Smooth muscle cell (in vitro differentiated cells): Measurements from ENCODE around the gene KISS1R. TPM values are rescaled to one million over a fixed set of nuclear protein-coding genes. Genes with fewer than 3 reads are reported as not detected.

Experiments
- DNase-seq: peaks from one replicate; lab custom pipeline; 2025; ENCODE audit not compliant: unreplicated experiment; lab: John Stamatoyannopoulos, UW
- H2AFZ ChIP-seq: fragments of 200-600 bp; sonication (generic); 2 replicates; pipeline ENCODE4 v1.6.0; 2016; ENCODE audit warnings: antibody characterized with exemption, low read depth, mild to moderate bottlenecking
- H3F3A ChIP-seq: fragments of 200-600 bp; sonication (generic); 2 replicates; pipeline ENCODE4 v1.6.0; 2017; ENCODE audit warnings: antibody characterized with exemption, low read depth
- H3K27ac ChIP-seq: fragments of 200-600 bp; sonication (generic); 2 replicates; pipeline ENCODE4 v1.5.1; 2016; ENCODE audit warnings: low read depth, mild to moderate bottlenecking
- H3K27me3 ChIP-seq: fragments of 200-600 bp; sonication (generic); 2 replicates; pipeline ENCODE4 v1.6.1; 2016; ENCODE audit warnings: low read depth, mild to moderate bottlenecking
- H3K36me3 ChIP-seq: fragments of 200-600 bp; sonication (generic); 2 replicates; pipeline ENCODE4 v1.5.1; 2016; ENCODE audit warnings: low read depth
- H3K4me1 ChIP-seq: fragments of 200-600 bp; sonication (generic); 2 replicates; pipeline ENCODE4 v1.5.1; 2016; ENCODE audit warnings: low read depth
- H3K4me2 ChIP-seq: fragments of 200-600 bp; sonication (generic); 2 replicates; pipeline ENCODE4 v1.6.0; 2016; ENCODE audit warnings: mild to moderate bottlenecking
- H3K4me3 ChIP-seq: fragments of 200-600 bp; sonication (generic); 2 replicates; pipeline ENCODE4 v1.5.1; 2016; ENCODE audit warnings: mild to moderate bottlenecking
- H3K79me2 ChIP-seq: fragments of 200-600 bp; sonication (generic); 2 replicates; pipeline ENCODE4 v1.6.0; 2016; ENCODE audit warnings: low read depth, mild to moderate bottlenecking
- H3K9ac ChIP-seq: fragments of 200-600 bp; sonication (generic); 2 replicates; pipeline ENCODE4 v1.6.0; 2016; ENCODE audit warnings: low read depth
- H3K9me3 ChIP-seq: fragments of 200-600 bp; sonication (generic); replicated peaks from 2 replicates; pipeline ENCODE4 v1.5.1; 2016; ENCODE audit warnings: low read depth
- H4K20me1 ChIP-seq: fragments of 200-600 bp; sonication (generic); 2 replicates; pipeline ENCODE4 v1.6.0; 2016; ENCODE audit warnings: low read depth
- WGBS: methylation state at CpG from one replicate; pipeline ENCODE4 v1.1.7; 2016; ENCODE audit warnings: low lambda C conversion rate; 5-methylcytosine and 5-hydroxymethylcytosine counted together
- polyA plus RNA-seq: library from polyadenylated mRNA; unstranded; fragments of >200 nt; fragmentation: Nextera tagmentation; extraction: Ambion mirVana; gene quantifications from 2 replicates; pipeline ENCODE4 v1.2.1, GENCODE V29; 2016
- total RNA-seq: library from RNA; depleted of rRNA; stranded (reverse); fragments of >200 nt; gene quantifications from 2 replicates; pipeline ENCODE4 v1.2.3, GENCODE V29; 2014
- TF ChIP-seq, protein P1 (sequence below): fragments of 200-600 bp; sonication (generic); IDR thresholded peaks from 2 replicates; pipeline ENCODE4 v1.5.1; 2017; ENCODE audit warnings: borderline replicate concordance, mild to moderate bottlenecking, antibody characterized with exemption; ENCODE audit not compliant: insufficient read depth, poor library complexity, severe bottlenecking

The KISS1R gene
- total and polyA plus RNA-seq, 2 experiments from 2014 or later, result 0.61 TPM; not detected in 1

DNA sequence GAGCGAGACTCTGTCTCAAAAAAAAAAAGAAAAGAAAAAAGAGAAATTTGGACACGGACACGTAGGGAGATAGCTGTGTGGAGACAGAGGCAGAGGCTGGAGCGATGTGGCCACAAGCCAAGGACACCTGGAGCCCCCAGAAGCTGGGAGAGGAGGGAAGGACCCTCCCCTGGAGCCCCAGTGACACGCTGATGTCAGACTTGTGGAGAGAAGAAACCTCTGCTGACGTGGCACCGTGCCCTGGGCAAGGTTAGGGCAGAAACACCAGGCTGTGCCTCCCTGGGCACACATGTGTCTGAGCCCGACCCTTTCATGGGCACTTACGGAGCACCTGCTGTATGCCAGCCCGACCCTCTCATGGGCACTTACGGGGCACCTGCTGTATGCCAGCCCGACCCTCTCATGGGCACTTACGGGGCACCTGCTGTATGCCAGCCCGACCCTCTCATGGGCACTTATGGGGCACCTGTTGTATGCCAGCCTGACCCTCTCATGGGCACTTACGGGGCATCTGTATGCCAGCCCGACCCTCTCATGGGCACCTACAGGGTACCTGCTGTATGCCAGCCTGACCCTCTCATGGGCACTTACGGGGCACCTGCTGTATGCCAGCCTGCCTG, 26.5 kb downstream of the KISS1R start:
- no peaks in the 10 kb centered on the region for H3K36me3 ChIP-seq
- no peaks in the 10 kb centered on the region for H3K27me3 ChIP-seq
- no peak overlapping the region for H3K4me2 ChIP-seq
- TF ChIP-seq, protein P1, sequence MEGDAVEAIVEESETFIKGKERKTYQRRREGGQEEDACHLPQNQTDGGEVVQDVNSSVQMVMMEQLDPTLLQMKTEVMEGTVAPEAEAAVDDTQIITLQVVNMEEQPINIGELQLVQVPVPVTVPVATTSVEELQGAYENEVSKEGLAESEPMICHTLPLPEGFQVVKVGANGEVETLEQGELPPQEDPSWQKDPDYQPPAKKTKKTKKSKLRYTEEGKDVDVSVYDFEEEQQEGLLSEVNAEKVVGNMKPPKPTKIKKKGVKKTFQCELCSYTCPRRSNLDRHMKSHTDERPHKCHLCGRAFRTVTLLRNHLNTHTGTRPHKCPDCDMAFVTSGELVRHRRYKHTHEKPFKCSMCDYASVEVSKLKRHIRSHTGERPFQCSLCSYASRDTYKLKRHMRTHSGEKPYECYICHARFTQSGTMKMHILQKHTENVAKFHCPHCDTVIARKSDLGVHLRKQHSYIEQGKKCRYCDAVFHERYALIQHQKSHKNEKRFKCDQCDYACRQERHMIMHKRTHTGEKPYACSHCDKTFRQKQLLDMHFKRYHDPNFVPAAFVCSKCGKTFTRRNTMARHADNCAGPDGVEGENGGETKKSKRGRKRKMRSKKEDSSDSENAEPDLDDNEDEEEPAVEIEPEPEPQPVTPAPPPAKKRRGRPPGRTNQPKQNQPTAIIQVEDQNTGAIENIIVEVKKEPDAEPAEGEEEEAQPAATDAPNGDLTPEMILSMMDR, result no peak
- peaks cover 100% of the 10 kb centered on the region for H3K79me2 ChIP-seq
- no peak for DNase-seq
- H3K4me3 ChIP-seq, result no peak overlapping the region
- H3K27ac ChIP-seq, result peak overlapping the region; percentile 16
- H3K9ac ChIP-seq, result no peak overlapping the region
- 97% methylated on average over 17 of the region's 17 CpGs for WGBS
- no peaks in the 10 kb centered on the region for H3F3A ChIP-seq
- peaks cover 99% of the 10 kb centered on the region for H4K20me1 ChIP-seq
- no peaks in the 10 kb centered on the region for H3K4me1 ChIP-seq
- no peaks in the 10 kb centered on the region for H3K9me3 ChIP-seq
- H2AFZ ChIP-seq, result no peak overlapping the region

DNA sequence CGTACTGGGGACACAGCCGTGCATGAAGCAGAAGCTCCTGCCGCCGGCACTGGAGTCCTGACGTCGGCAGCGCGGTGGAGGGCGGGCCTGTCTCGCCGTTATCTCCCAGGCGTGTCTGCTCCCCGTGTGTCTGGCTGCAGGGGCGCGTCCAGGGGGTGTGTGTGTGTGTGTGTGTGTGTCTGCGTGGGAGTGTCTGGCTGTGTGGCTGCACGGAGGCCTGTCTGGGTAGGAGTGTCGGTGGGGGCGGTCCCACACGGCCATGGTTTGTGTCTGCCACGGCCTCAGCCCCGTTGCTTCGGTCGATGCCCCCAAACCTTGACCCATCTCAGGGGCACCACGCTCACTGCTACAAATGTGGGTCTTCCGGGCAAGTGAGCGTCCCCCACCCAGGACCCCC, 27.0 kb downstream of the KISS1R start:
- Histone ChIP-seq H3K4me2 (no peak overlapping the region), H3K27ac (peak overlapping the region; percentile 88), H3K9me3 (no peaks in the 10 kb centered on the region), H3K4me1 (no peaks in the 10 kb centered on the region), H2AFZ (no peak overlapping the region), H3K9ac (peak overlapping the region; percentile 74), H3K4me3 (no peak overlapping the region), H3K36me3 (no peaks in the 10 kb centered on the region), H4K20me1 (peaks cover 99% of the 10 kb centered on the region), H3K27me3 (no peaks in the 10 kb centered on the region), H3K79me2 (peaks cover 100% of the 10 kb centered on the region), H3F3A (no peaks in the 10 kb centered on the region)
- no peak for DNase-seq
- WGBS, result 46% methylated on average over 27 of the region's 27 CpGs
- TF ChIP-seq, protein P1, result no peak

DNA sequence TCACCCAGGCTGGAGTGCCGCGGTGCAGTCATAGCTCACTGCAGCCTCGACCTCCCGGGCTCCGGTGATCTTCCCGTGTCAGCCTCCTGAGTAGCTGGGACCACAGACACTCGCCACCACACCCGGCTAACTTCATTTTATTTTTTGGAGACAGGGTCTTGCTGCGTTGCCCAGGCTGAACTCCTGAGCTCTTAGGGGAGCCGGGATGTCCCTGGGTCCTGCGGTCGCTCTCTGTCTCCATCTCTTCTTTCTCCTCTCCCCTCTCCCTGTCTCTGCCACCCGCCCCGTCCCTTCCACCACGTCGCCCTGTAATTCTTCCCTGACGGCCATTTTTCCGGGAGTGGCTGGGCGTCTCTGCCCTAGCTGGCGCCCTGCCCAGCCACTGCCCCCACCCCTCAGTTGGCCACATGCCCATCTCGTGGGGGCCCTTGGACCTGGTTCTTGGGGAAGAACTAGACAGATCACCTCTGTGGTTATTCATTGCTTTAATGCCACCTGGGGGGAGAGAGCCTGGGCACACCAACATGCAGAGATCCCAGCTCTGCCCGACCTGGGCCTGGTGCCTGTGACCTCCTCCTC, 27.6 kb downstream of the KISS1R start:
- Histone ChIP-seq H3K79me2 (peaks cover 100% of the 10 kb centered on the region), H4K20me1 (peaks cover 98% of the 10 kb centered on the region), H3K4me2 (no peak overlapping the region), H3K4me3 (no peak overlapping the region), H3K27me3 (no peaks in the 10 kb centered on the region), H3K4me1 (no peaks in the 10 kb centered on the region), H2AFZ (no peak overlapping the region), H3K27ac (peak overlapping the region; percentile 88), H3K36me3 (no peaks in the 10 kb centered on the region), H3F3A (no peaks in the 10 kb centered on the region), H3K9ac (peak overlapping the region; percentile 74), H3K9me3 (no peaks in the 10 kb centered on the region)
- TF ChIP-seq, protein P1, result no peak
- no peak for DNase-seq
- 91% methylated on average over 22 of the region's 22 CpGs for WGBS
